GM12878 (cell line): Measurements from ENCODE around the gene METTL16. TPM values are rescaled to one million over a fixed set of nuclear protein-coding genes. Genes with fewer than 3 reads are reported as not detected.

Experiments used
- BRCA1 ChIP-seq: IDR thresholded peaks from 2 replicates; pipeline ENCODE4 v1.6.1; 2011; ENCODE audit warnings: low read depth, low read length, improper control_type of control experiment
- CBX5 ChIP-seq: sonication (generic); IDR thresholded peaks from 2 replicates; pipeline ENCODE4 v1.6.1; 2016; ENCODE audit warnings: low read depth, moderate library complexity, mild to moderate bottlenecking, inconsistent platforms
- IKZF2 ChIP-seq, 2 experiments: fragments of 450-650 bp; IDR thresholded peaks; 2 replicates each; pipeline ENCODE4 v1.6.1; 2017; ENCODE audit warnings: mild to moderate bottlenecking in 2 of 2, moderate library complexity in 2 of 2
- KLF5 ChIP-seq: fragments of 450-650 bp; IDR thresholded peaks from 2 replicates; pipeline ENCODE4 v1.6.1; 2014; ENCODE audit warnings: mild to moderate bottlenecking; ENCODE audit not compliant: partially characterized antibody
- NR2F1 ChIP-seq: fragments of 450-650 bp; conservative IDR thresholded peaks from 2 replicates; pipeline ENCODE4 v1.6.1; 2017; ENCODE audit warnings: mild to moderate bottlenecking
- RUNX3 ChIP-seq: IDR thresholded peaks from 2 replicates; pipeline ENCODE4 v1.6.1; 2012; ENCODE audit warnings: low read length, inconsistent platforms
- SKIL ChIP-seq: fragments of 450-650 bp; IDR thresholded peaks from 2 replicates; pipeline ENCODE4 v1.6.1; 2017; ENCODE audit warnings: mild to moderate bottlenecking, low read depth, inconsistent platforms; ENCODE audit not compliant: poor library complexity, severe bottlenecking
- polyA plus RNA-seq, 11 experiments: library from polyadenylated mRNA; depleted of rRNA in 4 of 11; unstranded in 6 of 11; stranded (reverse) in 5 of 11; fragments of >200 nt; fragmentation: Nextera tagmentation in 4 of 11; fragmentation: Illumina TruSeq in 1 of 11; extraction: Ambion mirVana in 4 of 11; extraction: Trizol in 1 of 11; gene quantifications; 1 replicate in 1 of 11; 2 replicates in 10 of 11; pipeline versions ENCODE4 v1.2.1 to v1.2.3, GENCODE V29; 2011 to 2016; ENCODE audit warnings: inconsistent platforms in 2 of 11, missing spikeins in 2 of 11, low read depth in 1 of 11
- total RNA-seq, 4 experiments: library from RNA; depleted of rRNA in 3 of 4; stranded (reverse); fragments of >200 nt in 3 of 4; fragmentation: Illumina TruSeq in 1 of 4; extraction: Trizol in 1 of 4; gene quantifications; 2 replicates each; pipeline versions ENCODE4 v1.2.1 to v1.2.3, GENCODE V29; 2013 to 2021
- TF ChIP-seq, protein P1 (sequence below), 3 experiments: IDR thresholded peaks in 2 of 3; conservative IDR thresholded peaks in 1 of 3; 2 replicates each; pipeline ENCODE4 v1.5.1; 2011; ENCODE audit warnings: low read depth in 3 of 3, low read length in 3 of 3, mild to moderate bottlenecking in 3 of 3, control low read depth in 2 of 3, moderate library complexity in 2 of 3, inconsistent platforms in 1 of 3, mixed read lengths in 1 of 3; ENCODE audit not compliant: control insufficient read depth in 2 of 3, insufficient read depth in 1 of 3; ENCODE audit errors: extremely low read depth in 1 of 3

The METTL16 gene
- total and polyA plus RNA-seq, 10 of the 15 experiments (the other 5 are each of a cell fraction or from before 2014, with no cell fraction given), result 15.6 to 34.3 (median 23.7) TPM

GRCh38 chr17:2393174-2393953, 118.3 kb downstream of the METTL16 start (continued):
- TF ChIP-seq SKIL (no peak), BRCA1 (no peak), NR2F1 (no peak; the same call in 1 of the 2 replicates), KLF5 (peak; percentile 76), RUNX3 (no peak), CBX5 (no peak), IKZF2 (IDR thresholded peaks at IDR 0.05) (no peak)
- TF ChIP-seq, protein P1, sequence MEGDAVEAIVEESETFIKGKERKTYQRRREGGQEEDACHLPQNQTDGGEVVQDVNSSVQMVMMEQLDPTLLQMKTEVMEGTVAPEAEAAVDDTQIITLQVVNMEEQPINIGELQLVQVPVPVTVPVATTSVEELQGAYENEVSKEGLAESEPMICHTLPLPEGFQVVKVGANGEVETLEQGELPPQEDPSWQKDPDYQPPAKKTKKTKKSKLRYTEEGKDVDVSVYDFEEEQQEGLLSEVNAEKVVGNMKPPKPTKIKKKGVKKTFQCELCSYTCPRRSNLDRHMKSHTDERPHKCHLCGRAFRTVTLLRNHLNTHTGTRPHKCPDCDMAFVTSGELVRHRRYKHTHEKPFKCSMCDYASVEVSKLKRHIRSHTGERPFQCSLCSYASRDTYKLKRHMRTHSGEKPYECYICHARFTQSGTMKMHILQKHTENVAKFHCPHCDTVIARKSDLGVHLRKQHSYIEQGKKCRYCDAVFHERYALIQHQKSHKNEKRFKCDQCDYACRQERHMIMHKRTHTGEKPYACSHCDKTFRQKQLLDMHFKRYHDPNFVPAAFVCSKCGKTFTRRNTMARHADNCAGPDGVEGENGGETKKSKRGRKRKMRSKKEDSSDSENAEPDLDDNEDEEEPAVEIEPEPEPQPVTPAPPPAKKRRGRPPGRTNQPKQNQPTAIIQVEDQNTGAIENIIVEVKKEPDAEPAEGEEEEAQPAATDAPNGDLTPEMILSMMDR (IDR thresholded peaks at IDR 0.05 in 2 of 3, conservative IDR thresholded peaks at IDR 0.05 in 1 of 3; ENCODE audit: control insufficient read depth in 2 of 3, extremely low read depth in 1 of 3, insufficient read depth in 1 of 3, low read depth in 3 of 3, low read length in 3 of 3), result no peak
- TF ChIP-seq, all 136 proteins: peak for 39
